Tibial artery (tissue), 4 donors: Measurements from ENCODE around the gene FHOD3.

Experiments
- DNase-seq, 2 donors: peaks; one replicate each; pipeline ENCODE4 v3.0.0-alpha.2; 2019
- H3K27ac ChIP-seq, 2 donors: fragments of 200-600 bp; sonication (generic) in 1 of 2; 1 replicate in 1 of 2; 2 replicates in 1 of 2; pipeline ENCODE4 v1.5.1; 2018 to 2019; ENCODE audit warnings: mild to moderate bottlenecking in 1 of 2
- H3K27me3 ChIP-seq, 2 donors: fragments of 200-600 bp; sonication (generic) in 1 of 2; one replicate each; pipeline versions ENCODE4 v1.5.1 to v1.6.0; 2016 to 2019
- H3K36me3 ChIP-seq, 3 donors: fragments of 200-600 bp; sonication (generic) in 2 of 3; one replicate each; pipeline ENCODE4 v1.5.1; 2016 to 2019; ENCODE audit warnings: mild to moderate bottlenecking in 2 of 3
- H3K4me1 ChIP-seq, 4 donors: fragments of 200-600 bp; sonication (generic) in 2 of 4; 1 replicate in 3 of 4; 2 replicates in 1 of 4; pipeline ENCODE4 v1.5.1; 2016 to 2019
- H3K4me3 ChIP-seq, 2 donors: fragments of 200-600 bp; sonication (generic) in 1 of 2; 1 replicate in 1 of 2; 2 replicates in 1 of 2; pipeline ENCODE4 v1.5.1; 2018 to 2019; ENCODE audit warnings: mild to moderate bottlenecking in 2 of 2
- H3K9me3 ChIP-seq, 3 donors: fragments of 200-600 bp; sonication (generic) in 1 of 3; one replicate each; pipeline ENCODE4 v1.5.1; 2016 to 2019
- intact Hi-C: fragments of 100-400 bp; cut with DNase I; formaldehyde crosslinking; loops from one replicate; pipeline ENCODE4 v1.15.0; 2023; ENCODE audit warnings: low total_unique reads
- TF ChIP-seq, protein P1 (sequence below), 2 experiments: fragments of 200-600 bp in 1 of 2; fragments of 450-650 bp in 1 of 2; IDR thresholded peaks; one replicate each; pipeline ENCODE4 v1.5.1; 2017 to 2019; ENCODE audit warnings: antibody characterized with exemption in 2 of 2, mild to moderate bottlenecking in 1 of 2, moderate library complexity in 1 of 2

The FHOD3 gene

DNA sequence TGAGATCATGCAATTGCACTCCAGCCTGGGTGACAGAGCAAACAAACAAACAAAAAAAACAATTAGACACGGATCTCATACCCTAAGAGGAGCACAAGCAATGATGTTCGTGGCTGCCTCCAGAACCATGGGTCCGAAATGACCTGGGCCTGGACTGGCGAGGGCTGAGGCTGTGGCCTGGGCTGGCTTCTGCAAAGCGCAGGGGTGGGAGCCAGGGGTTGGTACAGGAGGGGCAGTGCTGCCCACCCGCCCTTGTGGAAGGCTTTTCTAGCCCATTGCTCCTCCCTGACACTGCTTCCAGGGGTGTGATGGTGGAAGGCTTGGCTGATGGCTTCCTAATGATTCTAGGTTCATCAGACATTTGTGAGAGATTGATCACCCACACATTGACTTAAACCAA lies 167.8 kb downstream of the FHOD3 start:
- DNase-seq: no peak
- H3K27me3 ChIP-seq: no peaks in the 10 kb centered on the region
- TF ChIP-seq, protein P1, sequence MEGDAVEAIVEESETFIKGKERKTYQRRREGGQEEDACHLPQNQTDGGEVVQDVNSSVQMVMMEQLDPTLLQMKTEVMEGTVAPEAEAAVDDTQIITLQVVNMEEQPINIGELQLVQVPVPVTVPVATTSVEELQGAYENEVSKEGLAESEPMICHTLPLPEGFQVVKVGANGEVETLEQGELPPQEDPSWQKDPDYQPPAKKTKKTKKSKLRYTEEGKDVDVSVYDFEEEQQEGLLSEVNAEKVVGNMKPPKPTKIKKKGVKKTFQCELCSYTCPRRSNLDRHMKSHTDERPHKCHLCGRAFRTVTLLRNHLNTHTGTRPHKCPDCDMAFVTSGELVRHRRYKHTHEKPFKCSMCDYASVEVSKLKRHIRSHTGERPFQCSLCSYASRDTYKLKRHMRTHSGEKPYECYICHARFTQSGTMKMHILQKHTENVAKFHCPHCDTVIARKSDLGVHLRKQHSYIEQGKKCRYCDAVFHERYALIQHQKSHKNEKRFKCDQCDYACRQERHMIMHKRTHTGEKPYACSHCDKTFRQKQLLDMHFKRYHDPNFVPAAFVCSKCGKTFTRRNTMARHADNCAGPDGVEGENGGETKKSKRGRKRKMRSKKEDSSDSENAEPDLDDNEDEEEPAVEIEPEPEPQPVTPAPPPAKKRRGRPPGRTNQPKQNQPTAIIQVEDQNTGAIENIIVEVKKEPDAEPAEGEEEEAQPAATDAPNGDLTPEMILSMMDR (IDR thresholded peaks at IDR 0.05): no peak
- no peaks in the 10 kb centered on the region for H3K36me3 ChIP-seq
- H3K4me1 ChIP-seq: peaks cover 0 to 25% (median 3%) of the 10 kb centered on the region in 4 donors
- no peaks in the 10 kb centered on the region for H3K9me3 ChIP-seq
- no peak overlapping the region for H3K4me3 ChIP-seq
- H3K27ac ChIP-seq: no peak overlapping the region
- intact Hi-C loops: loop anchor here (10.0 kb wide), 1 partner anchor 170 kb away; the partner anchor contains the start of gene FHOD3

DNA sequence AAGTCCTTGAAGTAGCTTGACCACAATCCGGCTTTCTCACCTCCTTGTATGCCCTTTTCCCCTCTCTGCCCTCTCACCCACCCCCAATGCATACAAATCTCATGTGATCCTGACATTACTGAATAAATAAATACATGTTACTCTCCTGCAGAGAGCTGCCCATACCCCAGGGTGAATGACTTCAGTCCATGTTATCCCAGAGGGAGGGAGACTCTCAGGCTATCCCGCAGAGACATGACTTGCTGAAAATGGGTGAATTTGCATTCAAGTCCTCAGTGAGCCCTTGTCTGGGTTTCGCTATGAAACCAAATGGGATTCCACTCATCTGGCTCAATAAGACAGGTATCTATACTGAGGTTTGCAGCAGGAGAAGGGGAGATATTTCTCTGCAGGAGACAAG lies 168.5 kb downstream of the FHOD3 start:
- Histone ChIP-seq H3K27me3 (no peaks in the 10 kb centered on the region), H3K36me3 (no peaks in the 10 kb centered on the region), H3K27ac (no peak overlapping the region), H3K4me3 (no peak overlapping the region), H3K9me3 (no peaks in the 10 kb centered on the region), H3K4me1 (peaks cover 0 to 25% (median 3%) of the 10 kb centered on the region in 4 donors)
- intact Hi-C loops: loop anchor here (10.0 kb wide), 1 partner anchor 171 kb away; the partner anchor contains the start of gene FHOD3
- TF ChIP-seq, protein P1 (IDR thresholded peaks at IDR 0.05): no peak
- DNase-seq: no peak

DNA sequence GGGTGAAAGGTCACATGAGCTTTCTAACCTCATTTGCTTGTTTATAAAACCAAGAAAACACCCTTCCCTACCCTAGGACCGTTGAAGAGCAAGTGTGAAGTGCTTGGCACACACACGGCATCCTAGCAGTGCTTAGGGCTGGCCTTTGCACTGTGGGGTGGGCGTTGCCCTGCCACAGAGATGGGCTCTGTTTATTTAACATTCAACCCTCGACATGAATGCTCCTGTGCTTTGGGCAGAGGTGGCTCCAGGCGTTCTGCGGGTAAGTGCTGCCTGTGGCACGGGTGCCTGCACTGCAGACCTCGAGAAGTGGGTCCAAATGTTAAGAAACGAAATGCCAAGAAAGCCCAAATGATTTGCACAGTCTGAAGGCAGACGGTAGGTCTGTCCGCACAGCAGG lies 170.1 kb downstream of the FHOD3 start:
- Histone ChIP-seq H3K27ac (no peak overlapping the region), H3K4me1 (peaks cover 0 to 15% (median 0%) of the 10 kb centered on the region in 4 donors), H3K9me3 (no peaks in the 10 kb centered on the region), H3K27me3 (no peaks in the 10 kb centered on the region), H3K36me3 (no peaks in the 10 kb centered on the region), H3K4me3 (no peak overlapping the region)
- intact Hi-C loops: loop anchor here (10.0 kb wide), 1 partner anchor 173 kb away; the partner anchor contains the start of gene FHOD3
- TF ChIP-seq, protein P1 (IDR thresholded peaks at IDR 0.05): no peak
- no peak for DNase-seq

DNA sequence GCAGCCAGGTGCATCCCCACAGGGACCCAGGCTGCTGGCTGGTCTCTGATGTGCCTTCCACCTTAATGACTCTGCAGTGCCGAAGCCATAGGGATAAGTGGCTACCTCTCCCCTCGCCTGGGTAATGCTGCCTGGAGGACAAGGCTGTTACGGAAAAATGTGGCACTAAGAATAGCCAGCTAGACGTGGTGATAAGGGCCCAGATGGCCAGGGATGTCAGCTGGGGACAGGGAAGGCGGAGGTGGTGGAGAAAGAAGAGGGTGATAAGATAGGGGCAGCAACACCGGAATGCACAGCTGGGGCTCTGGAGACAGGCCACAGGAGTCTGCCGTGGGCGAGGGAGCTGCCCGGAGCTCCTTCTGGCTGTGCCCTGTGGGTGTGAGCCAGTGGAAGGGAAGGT lies 170.6 kb downstream of the FHOD3 start:
- Histone ChIP-seq H3K4me1 (peaks cover 0 to 15% (median 0%) of the 10 kb centered on the region in 4 donors), H3K27me3 (no peaks in the 10 kb centered on the region), H3K9me3 (no peaks in the 10 kb centered on the region), H3K36me3 (no peaks in the 10 kb centered on the region), H3K27ac (no peak overlapping the region), H3K4me3 (no peak overlapping the region)
- DNase-seq: no peak
- TF ChIP-seq, protein P1 (IDR thresholded peaks at IDR 0.05): no peak
- intact Hi-C loops: loop anchor here (10.0 kb wide), 1 partner anchor 173 kb away; the partner anchor contains the start of gene FHOD3

DNA sequence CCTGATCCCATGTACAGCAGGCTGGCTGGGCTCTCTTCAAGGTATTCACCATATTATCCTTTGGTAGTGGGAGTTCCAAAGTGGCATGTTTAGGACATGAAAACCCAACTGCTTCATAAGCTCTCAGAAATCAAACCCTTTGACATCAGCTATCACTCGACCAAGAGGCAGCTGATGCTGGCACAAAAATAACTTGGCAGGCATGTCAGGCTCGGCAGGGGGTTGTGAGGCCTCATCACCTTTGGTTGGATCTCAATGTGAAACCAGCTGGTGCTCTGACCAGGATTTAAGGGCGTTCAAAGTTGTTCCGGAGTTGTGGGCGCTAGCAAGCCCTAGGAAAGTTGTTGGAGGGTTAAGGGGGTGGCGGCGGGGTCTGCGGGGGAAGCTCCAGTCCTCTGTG lies 171.9 kb downstream of the FHOD3 start:
- no peak overlapping the region for H3K27ac ChIP-seq
- intact Hi-C loops: loop anchor here (10.0 kb wide), 1 partner anchor 175 kb away; the partner anchor contains the start of gene FHOD3
- H3K27me3 ChIP-seq: no peaks in the 10 kb centered on the region
- peaks cover 0 to 15% (median 0%) of the 10 kb centered on the region in 4 donors for H3K4me1 ChIP-seq
- no peak overlapping the region for H3K4me3 ChIP-seq
- DNase-seq: no peak
- TF ChIP-seq, protein P1 (IDR thresholded peaks at IDR 0.05): no peak
- no peaks in the 10 kb centered on the region for H3K9me3 ChIP-seq
- H3K36me3 ChIP-seq: no peaks in the 10 kb centered on the region

DNA sequence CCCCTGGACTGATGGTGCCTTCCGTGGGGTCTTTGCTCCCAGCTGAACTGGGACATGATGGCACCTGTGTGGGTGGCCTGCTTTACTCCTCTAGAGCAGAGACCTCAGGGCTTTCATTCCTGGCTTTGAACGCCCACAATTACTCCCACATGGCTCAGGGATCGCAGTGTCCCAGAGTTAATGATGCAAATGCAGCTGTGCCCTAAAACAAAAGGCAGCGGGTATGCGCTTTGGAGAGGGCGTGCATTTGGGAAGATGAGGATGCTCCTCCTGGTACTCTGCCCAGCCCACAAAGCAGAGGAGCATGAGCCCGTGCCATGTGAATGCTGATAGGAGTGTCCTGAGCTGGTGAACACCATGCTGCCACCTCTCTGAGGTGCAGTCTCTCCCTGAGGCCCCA lies 173.4 kb downstream of the FHOD3 start:
- no peak for DNase-seq
- Histone ChIP-seq H3K4me1 (peaks cover 0 to 15% (median 0%) of the 10 kb centered on the region in 4 donors), H3K27me3 (no peaks in the 10 kb centered on the region), H3K36me3 (no peaks in the 10 kb centered on the region), H3K4me3 (no peak overlapping the region), H3K9me3 (no peaks in the 10 kb centered on the region), H3K27ac (no peak overlapping the region)
- intact Hi-C loops: no loop called here
- TF ChIP-seq, protein P1 (IDR thresholded peaks at IDR 0.05): no peak
